Measurements from ENCODE around the gene AAK1.

The AAK1 gene

DNA sequence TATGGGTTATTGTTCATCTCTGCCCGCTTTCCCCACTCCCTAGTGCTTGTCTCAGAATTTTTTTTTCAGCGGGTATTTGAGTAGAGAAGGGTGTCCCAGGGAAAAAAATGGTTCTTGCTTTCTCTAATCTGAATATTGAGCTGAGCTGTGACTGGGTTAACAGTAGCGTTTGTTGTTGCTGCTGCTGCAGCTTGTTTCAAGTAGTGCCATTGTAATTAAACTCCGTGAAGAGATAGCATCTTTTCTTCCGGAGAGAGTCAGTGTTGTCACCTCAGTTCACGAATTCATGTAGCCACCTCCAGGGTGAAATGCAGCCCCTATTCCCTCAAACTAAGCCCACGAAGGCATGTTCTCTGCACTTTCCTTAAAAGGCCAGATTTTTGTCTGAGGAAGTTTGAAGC, 1.5 kb upstream of the AAK1 start:
- no peak for DNase-seq (ENCODE audit: low read depth)
- H3K4me3 ChIP-seq (replicated peaks; ENCODE audit: low read depth, low read length) = peak overlapping the region; percentile 92

DNA sequence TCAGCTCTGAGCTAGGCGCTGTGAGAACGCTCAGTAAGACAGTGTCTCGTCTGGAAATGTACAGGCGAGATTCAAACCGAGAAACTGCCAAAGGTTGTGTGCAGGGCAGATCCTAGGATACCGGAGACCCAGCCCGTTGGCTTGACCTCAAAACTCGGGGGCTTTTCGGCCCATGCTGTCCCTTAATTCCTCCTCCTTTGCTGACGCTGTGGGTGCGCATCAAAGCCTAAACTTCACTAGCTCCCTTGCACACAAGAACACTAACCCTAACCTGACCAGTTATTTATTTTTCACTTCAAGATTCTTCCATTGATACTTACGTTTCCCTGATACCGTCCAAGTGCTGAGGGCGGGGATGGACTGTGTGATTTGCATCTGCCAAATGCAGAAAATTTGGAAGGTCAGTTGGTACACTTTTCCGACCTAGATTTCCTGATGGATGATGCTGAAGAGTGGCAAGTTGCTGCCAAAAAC, 1.0 kb upstream of the AAK1 start:
- no peak for DNase-seq (ENCODE audit: low read depth)
- TF ChIP-seq, protein P1, sequence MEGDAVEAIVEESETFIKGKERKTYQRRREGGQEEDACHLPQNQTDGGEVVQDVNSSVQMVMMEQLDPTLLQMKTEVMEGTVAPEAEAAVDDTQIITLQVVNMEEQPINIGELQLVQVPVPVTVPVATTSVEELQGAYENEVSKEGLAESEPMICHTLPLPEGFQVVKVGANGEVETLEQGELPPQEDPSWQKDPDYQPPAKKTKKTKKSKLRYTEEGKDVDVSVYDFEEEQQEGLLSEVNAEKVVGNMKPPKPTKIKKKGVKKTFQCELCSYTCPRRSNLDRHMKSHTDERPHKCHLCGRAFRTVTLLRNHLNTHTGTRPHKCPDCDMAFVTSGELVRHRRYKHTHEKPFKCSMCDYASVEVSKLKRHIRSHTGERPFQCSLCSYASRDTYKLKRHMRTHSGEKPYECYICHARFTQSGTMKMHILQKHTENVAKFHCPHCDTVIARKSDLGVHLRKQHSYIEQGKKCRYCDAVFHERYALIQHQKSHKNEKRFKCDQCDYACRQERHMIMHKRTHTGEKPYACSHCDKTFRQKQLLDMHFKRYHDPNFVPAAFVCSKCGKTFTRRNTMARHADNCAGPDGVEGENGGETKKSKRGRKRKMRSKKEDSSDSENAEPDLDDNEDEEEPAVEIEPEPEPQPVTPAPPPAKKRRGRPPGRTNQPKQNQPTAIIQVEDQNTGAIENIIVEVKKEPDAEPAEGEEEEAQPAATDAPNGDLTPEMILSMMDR (IDR thresholded peaks at IDR 0.05; ENCODE audit: low read length, missing control alignments) = no peak
- peak overlapping the region; percentile 92 for H3K4me3 ChIP-seq (replicated peaks; ENCODE audit: low read depth, low read length)

More for the DNA sequence above, 1.5 kb upstream of the AAK1 start:
- TF ChIP-seq, protein P1 (IDR thresholded peaks at IDR 0.05; ENCODE audit: low read length, missing control alignments) = no peak

DNA sequence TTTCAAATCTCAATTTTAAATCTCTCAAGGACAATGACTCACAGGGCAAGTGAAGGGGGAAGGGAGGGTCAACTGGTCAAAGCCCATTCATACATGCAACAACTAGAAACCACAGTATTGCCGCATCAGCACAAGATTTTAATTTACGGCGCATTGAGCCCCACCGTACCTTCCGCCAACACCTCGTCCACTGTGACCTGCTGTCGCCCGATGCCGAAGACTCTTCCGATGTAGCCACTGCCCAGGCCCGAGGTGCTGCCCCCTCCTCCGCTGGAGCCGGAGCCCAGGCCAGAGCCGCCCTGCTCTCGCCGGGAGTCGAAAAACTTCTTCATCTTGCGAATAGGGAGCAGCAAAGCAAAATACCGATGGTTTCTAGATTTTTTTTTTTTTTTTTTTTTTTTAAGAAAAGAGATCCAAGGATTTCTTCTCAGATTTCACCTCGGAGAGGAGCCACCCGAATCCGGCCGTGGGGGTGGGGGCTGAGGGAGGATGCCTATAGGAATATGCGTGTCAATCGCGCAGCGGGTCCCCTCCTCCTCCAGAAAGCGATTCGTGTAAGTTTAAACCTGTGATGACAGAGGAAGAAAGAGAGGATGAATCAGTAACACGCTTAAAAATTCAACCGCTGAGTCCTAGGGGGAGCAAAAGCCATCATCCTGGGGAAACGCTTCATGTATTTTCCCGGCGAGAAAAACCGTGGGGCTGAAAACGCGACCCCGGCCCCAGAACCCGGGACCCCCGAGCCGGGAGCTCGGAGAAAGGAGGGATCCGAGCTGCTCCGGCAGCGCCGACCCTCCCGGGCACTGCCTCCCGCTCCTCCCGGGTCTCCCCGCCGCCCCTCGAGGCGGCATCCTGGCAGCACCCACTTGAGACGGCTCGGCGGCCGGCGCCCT, 584 bp downstream of the AAK1 start:
- TF ChIP-seq, protein P1 (IDR thresholded peaks at IDR 0.05; ENCODE audit: low read length, missing control alignments) = no peak
- peak; percentile 75 for DNase-seq (ENCODE audit: low read depth)
- peak overlapping the region; percentile 92 for H3K4me3 ChIP-seq (replicated peaks; ENCODE audit: low read depth, low read length)

DNA sequence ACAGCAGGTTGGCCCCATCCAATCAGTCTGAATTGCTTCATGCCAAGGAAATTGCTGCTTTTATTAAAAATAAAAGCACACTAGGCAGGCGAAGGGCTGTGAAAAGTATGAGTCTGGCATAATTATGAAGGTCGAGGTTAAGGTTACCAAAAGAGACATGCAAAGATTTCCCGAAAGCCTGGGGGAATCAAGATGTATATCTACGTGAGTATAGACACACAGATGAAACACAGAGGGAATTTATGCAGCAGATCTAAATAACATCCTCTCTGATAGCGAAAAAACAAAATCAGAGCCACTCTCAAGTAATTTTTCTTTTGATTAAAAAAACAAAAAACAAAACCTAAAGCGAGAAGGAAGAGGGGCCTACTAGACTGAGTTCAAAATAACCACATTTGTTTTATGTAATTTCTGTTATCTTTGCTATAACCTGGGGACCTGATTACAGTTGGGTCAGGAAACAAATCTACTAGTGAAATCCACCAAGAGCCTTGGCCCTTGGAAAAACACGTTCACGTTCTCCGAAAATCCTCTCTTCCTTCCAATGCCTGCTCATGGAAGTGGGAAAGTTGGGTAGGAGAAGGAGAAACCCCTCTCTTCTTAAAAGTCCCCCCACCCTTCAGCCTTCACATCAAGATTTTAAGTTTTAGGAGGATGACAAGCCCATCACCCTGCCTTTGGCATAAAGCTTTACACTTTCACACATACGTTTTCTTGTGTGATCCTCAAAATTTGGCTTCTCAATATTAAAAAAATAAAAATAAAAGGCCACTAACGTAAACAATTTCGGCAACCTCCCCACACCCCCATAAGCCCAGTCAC, 1.4 kb downstream of the AAK1 start:
- TF ChIP-seq, protein P1 (IDR thresholded peaks at IDR 0.05; ENCODE audit: low read length, missing control alignments) = no peak
- no peak for DNase-seq (ENCODE audit: low read depth)
- peak overlapping the region; percentile 92 for H3K4me3 ChIP-seq (replicated peaks; ENCODE audit: low read depth, low read length)

DNA sequence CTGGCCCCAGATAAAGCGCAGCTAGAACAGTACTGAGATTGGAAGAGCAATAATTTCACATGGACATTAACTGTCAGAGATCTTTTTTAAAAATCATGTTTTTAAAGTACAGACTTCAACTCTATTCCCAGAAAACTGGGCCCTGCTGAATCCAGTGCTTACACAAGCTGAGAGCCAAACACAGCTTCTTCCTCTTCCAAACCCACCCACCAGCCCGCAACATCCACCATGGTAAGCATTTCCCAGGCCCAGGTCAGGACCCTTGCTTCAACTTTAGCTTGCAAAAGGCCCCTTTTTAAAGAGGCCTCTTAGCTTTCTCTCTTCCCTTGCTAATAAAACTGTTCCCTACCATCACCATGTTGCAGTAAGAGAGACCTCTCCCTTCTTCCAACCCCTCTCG, 2.1 kb downstream of the AAK1 start:
- H3K4me3 ChIP-seq (replicated peaks; ENCODE audit: low read depth, low read length) = peak overlapping the region; percentile 92
- TF ChIP-seq, protein P1 (IDR thresholded peaks at IDR 0.05; ENCODE audit: low read length, missing control alignments) = no peak
- DNase-seq (ENCODE audit: low read depth) = no peak

DNA sequence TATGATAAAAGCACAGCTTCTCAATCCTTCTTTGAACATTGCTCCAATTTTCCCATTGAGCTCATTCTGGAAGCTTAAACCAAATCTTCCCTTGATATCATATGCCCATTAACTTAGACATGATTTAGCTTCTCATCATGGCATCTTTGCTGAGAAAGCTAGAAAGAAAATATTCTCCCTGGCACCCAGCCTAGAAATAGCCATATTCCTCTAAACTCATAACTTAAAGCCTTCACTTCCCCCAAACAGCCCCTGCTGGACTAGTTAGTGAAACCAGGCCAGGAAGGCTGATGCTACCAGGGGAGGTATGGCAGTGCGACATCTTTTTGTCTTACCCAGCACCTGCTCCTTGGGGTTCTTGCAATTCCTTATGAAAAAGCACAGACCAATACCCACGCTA, 4.3 kb downstream of the AAK1 start:
- H3K4me3 ChIP-seq (replicated peaks; ENCODE audit: low read depth, low read length) = peak overlapping the region; percentile 92

More for the DNA sequence above, 4.3 kb downstream of the AAK1 start:
- DNase-seq (ENCODE audit: low read depth) = no peak
- TF ChIP-seq, protein P1 (IDR thresholded peaks at IDR 0.05; ENCODE audit: low read length, missing control alignments) = no peak

Data from fibroblast of pulmonary artery (primary cell).